OCI-LY1 (cell line): ENCODE data around the gene TMEM132A.

Source experiments
- H2AFZ ChIP-seq: fragments of 200-600 bp; sonication (generic), shearing (Covaris generic); 2 replicates; pipeline ENCODE4 v1.6.0; 2014; ENCODE audit warnings: antibody characterized with exemption, mild to moderate bottlenecking, low read length
- H3F3A ChIP-seq: fragments of 200-600 bp; sonication (generic), shearing (Covaris generic); 2 replicates; pipeline ENCODE4 v1.6.0; 2014; ENCODE audit warnings: mild to moderate bottlenecking, antibody characterized with exemption, low read length, moderate library complexity; ENCODE audit not compliant: insufficient read depth
- H3K27ac ChIP-seq: fragments of 200-600 bp; sonication (generic); 2 replicates; pipeline ENCODE4 v1.5.1; 2014; ENCODE audit warnings: low read length, mixed run types, mild to moderate bottlenecking, low read depth; ENCODE audit not compliant: poor library complexity, severe bottlenecking
- H3K27me3 ChIP-seq: fragments of 200-600 bp; sonication (generic); 2 replicates; pipeline ENCODE4 v1.6.0; 2014; ENCODE audit warnings: antibody characterized with exemption, mild to moderate bottlenecking, low read length, moderate library complexity; ENCODE audit not compliant: insufficient read depth
- H3K36me3 ChIP-seq: fragments of 200-600 bp; sonication (generic); 2 replicates; pipeline ENCODE4 v1.6.1; 2014; ENCODE audit warnings: mild to moderate bottlenecking, antibody characterized with exemption, low read length, moderate library complexity, mixed read lengths; ENCODE audit not compliant: insufficient read depth
- H3K4me1 ChIP-seq: fragments of 200-600 bp; sonication (generic); 2 replicates; pipeline ENCODE4 v1.5.1; 2014; ENCODE audit warnings: mild to moderate bottlenecking, low read length, moderate library complexity; ENCODE audit not compliant: insufficient read depth, severe bottlenecking
- H3K4me2 ChIP-seq: fragments of 200-600 bp; sonication (generic), shearing (Covaris generic); 2 replicates; pipeline ENCODE4 v1.6.1; 2014; ENCODE audit warnings: low read length
- H3K4me3 ChIP-seq: fragments of 200-600 bp; sonication (generic); 2 replicates; pipeline ENCODE4 v1.5.1; 2014; ENCODE audit warnings: low read length, low read depth, mild to moderate bottlenecking, mixed read lengths; ENCODE audit not compliant: poor library complexity, severe bottlenecking
- H3K79me2 ChIP-seq: fragments of 200-600 bp; shearing (Covaris generic); 2 replicates; pipeline ENCODE4 v1.6.1; 2016; ENCODE audit warnings: mixed run types, low read length, mixed read lengths; ENCODE audit not compliant: insufficient read depth
- H3K9ac ChIP-seq: fragments of 200-600 bp; sonication (generic), shearing (Covaris generic); 2 replicates; pipeline ENCODE4 v1.6.1; 2014; ENCODE audit warnings: mild to moderate bottlenecking, low read length, mixed read lengths
- H3K9me2 ChIP-seq: fragments of 200-600 bp; sonication (generic), shearing (Covaris generic); 2 replicates; pipeline ENCODE4 v1.6.1; 2014; ENCODE audit warnings: low read depth, mild to moderate bottlenecking, low read length, mixed read lengths
- H3K9me3 ChIP-seq: fragments of 200-600 bp; shearing (Covaris generic); 2 replicates; pipeline ENCODE4 v1.6.1; 2014; ENCODE audit warnings: low read length, mixed read lengths
- H4K20me1 ChIP-seq: fragments of 200-600 bp; sonication (generic), shearing (Covaris generic); 2 replicates; pipeline ENCODE4 v1.6.0; 2016; ENCODE audit warnings: mild to moderate bottlenecking, low read length; ENCODE audit not compliant: insufficient read depth
- CTCF ChIP-seq: fragments of 200-600 bp; sonication (generic), shearing (Covaris generic); IDR thresholded peaks from 2 replicates; pipeline ENCODE4 v1.5.1; 2017; ENCODE audit warnings: mild to moderate bottlenecking, antibody characterized with exemption, low read length, moderate library complexity, mixed read lengths
- EZH2 ChIP-seq: fragments of 200-600 bp; sonication (generic), shearing (Covaris generic); IDR thresholded peaks from 2 replicates; pipeline ENCODE4 v1.8.0; 2017; ENCODE audit warnings: borderline replicate concordance, mixed run types, mild to moderate bottlenecking, antibody characterized with exemption, low read length, moderate library complexity, mixed read lengths

Gene TMEM132A

GRCh38 chr11:60945295-60945667 is 21.0 kb downstream of the TMEM132A start:
- Histone ChIP-seq H3K9me3 (no peaks in the 10 kb centered on the region), H3K36me3 (no peaks in the 10 kb centered on the region), H3K4me3 (no peak overlapping the region), H3K79me2 (no peaks in the 10 kb centered on the region), H3K4me1 (peaks cover 6% of the 10 kb centered on the region), H3K4me2 (no peak overlapping the region), H3K27ac (no peak overlapping the region), H3F3A (no peaks in the 10 kb centered on the region), H3K9ac (no peak overlapping the region), H3K9me2 (no peaks in the 10 kb centered on the region), H4K20me1 (no peaks in the 10 kb centered on the region), H3K27me3 (peaks cover 17% of the 10 kb centered on the region; the same call in 1 of the 2 replicates), H2AFZ (no peak overlapping the region)
- no peak for TF ChIP-seq CTCF
- TF ChIP-seq EZH2, result no peak

GRCh38 chr11:60946601-60947264 is 22.5 kb downstream of the TMEM132A start:
- Histone ChIP-seq H2AFZ (no peak overlapping the region), H3K9me3 (no peaks in the 10 kb centered on the region), H3K9me2 (no peaks in the 10 kb centered on the region), H4K20me1 (no peaks in the 10 kb centered on the region), H3K4me2 (no peak overlapping the region), H3K4me1 (peaks cover 9% of the 10 kb centered on the region), H3K79me2 (no peaks in the 10 kb centered on the region), H3F3A (no peaks in the 10 kb centered on the region), H3K27me3 (peaks cover 17% of the 10 kb centered on the region; the same call in 1 of the 2 replicates), H3K36me3 (no peaks in the 10 kb centered on the region), H3K27ac (no peak overlapping the region), H3K4me3 (no peak overlapping the region), H3K9ac (no peak overlapping the region)
- TF ChIP-seq CTCF (no peak), EZH2 (no peak)

DNA sequence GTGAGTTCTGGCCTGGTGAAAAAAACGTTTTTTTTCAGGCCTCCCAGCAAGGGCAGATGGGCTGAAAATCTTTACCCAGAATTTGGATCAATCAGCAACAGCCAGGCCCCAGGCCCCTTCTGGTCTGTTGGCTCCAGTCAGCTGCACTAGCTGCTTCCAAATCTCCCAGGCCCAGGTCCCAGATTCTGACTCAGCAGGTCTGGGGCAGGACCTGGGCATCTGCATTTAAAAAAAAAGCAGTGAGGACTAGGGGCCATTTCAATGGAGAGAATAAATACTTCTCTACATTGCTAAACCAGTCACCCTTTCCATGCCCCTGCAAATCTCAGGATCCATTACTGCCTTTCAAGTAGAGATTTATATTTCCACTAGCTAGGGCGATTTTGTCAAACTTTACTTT is 23.4 kb downstream of the TMEM132A start:
- Histone ChIP-seq H3F3A (no peaks in the 10 kb centered on the region), H3K4me1 (peaks cover 12% of the 10 kb centered on the region), H3K9ac (no peak overlapping the region), H4K20me1 (no peaks in the 10 kb centered on the region), H3K27me3 (peaks cover 17% of the 10 kb centered on the region; the same call in 1 of the 2 replicates), H3K9me2 (no peaks in the 10 kb centered on the region), H3K4me3 (no peak overlapping the region), H3K9me3 (no peaks in the 10 kb centered on the region), H3K79me2 (no peaks in the 10 kb centered on the region), H3K36me3 (no peaks in the 10 kb centered on the region), H3K4me2 (no peak overlapping the region), H2AFZ (no peak overlapping the region), H3K27ac (no peak overlapping the region)
- TF ChIP-seq EZH2, result no peak
- no peak for TF ChIP-seq CTCF
